CD4-positive, alpha-beta T cell (primary cell): ENCODE results near the gene NOD2. TPM values are rescaled to one million over a fixed set of nuclear protein-coding genes. Genes with fewer than 3 reads are reported as not detected.

Source experiments
- ATAC-seq: fragments of 200-7000 bp; cut with Tn5 transposase; one replicate; pipeline ENCODE4 v1.10.0; 2022; ENCODE audit warnings: mild to moderate bottlenecking; ENCODE audit not compliant: poor library complexity
- CTCF ChIA-PET: fragments of 350-600 bp; sonication (Branson Sonifier 250); formaldehyde crosslinking; loops from one replicate; lab custom pipeline; 2021; ENCODE audit warnings: antibody characterized with exemption, inconsistent platforms; lab: Charles Lee
- POLR2A ChIA-PET: fragments of 350-600 bp; sonication (Branson Sonifier 250); formaldehyde crosslinking; loops from one replicate; lab custom pipeline; 2021; ENCODE audit warnings: antibody characterized with exemption, inconsistent platforms; lab: Charles Lee
- DNase-seq, 14 experiments: peaks; one replicate each; pipeline ENCODE4 v3.0.0-alpha.2; 2013 to 2020; ENCODE audit warnings: mixed read lengths in 2 of 14
- H3K27ac ChIP-seq, 2 donors: one replicate each; pipeline versions ENCODE4 v1.5.1 to v1.7.0; 2013; ENCODE audit warnings: low read length in 2 of 2, low read depth in 1 of 2, mild to moderate bottlenecking in 1 of 2
- H3K27me3 ChIP-seq, 2 experiments: 1 replicate in 1 of 2; 2 replicates in 1 of 2; pipeline versions ENCODE4 v1.6.1 to v1.7.0; 2013; ENCODE audit warnings: low read length in 2 of 2, control low read depth in 1 of 2, mild to moderate bottlenecking in 1 of 2, moderate library complexity in 1 of 2; ENCODE audit not compliant: insufficient read depth in 2 of 2, control insufficient read depth in 1 of 2
- H3K36me3 ChIP-seq: one replicate; pipeline ENCODE4 v1.6.1; 2013; ENCODE audit warnings: low read length, control low read depth; ENCODE audit not compliant: insufficient read depth
- H3K4me1 ChIP-seq: one replicate; pipeline ENCODE4 v1.6.1; 2013; ENCODE audit warnings: low read length, control low read depth; ENCODE audit not compliant: insufficient read depth
- H3K4me3 ChIP-seq: one replicate; pipeline ENCODE4 v1.5.1; 2013; ENCODE audit warnings: mild to moderate bottlenecking, low read length, moderate library complexity
- H3K9me3 ChIP-seq, 2 experiments: 1 replicate in 1 of 2; 2 replicates in 1 of 2; pipeline versions ENCODE4 v1.6.1 to v1.7.0; 2013; ENCODE audit warnings: low read length in 2 of 2, mild to moderate bottlenecking in 2 of 2, control low read depth in 1 of 2, moderate library complexity in 1 of 2; ENCODE audit not compliant: control insufficient read depth in 1 of 2, insufficient read depth in 1 of 2
- H3K27ac Mint-ChIP-seq: one replicate; pipeline ENCODE4 v1.8.0; 2020; ENCODE audit warnings: mixed read lengths
- H3K27me3 Mint-ChIP-seq: one replicate; pipeline ENCODE4 v1.8.0; 2021; ENCODE audit warnings: mixed read lengths
- H3K36me3 Mint-ChIP-seq: one replicate; pipeline ENCODE4 v1.8.0; 2021; ENCODE audit warnings: low read depth, mixed read lengths
- H3K4me1 Mint-ChIP-seq: one replicate; pipeline ENCODE4 v1.8.0; 2021; ENCODE audit warnings: low read depth, mixed read lengths
- H3K4me3 Mint-ChIP-seq: one replicate; pipeline ENCODE4 v1.8.0; 2020; ENCODE audit warnings: mild to moderate bottlenecking, mixed read lengths
- H3K9me3 Mint-ChIP-seq: one replicate; pipeline ENCODE4 v1.8.0; 2020; ENCODE audit warnings: mixed read lengths
- intact Hi-C, 2 experiments: fragments of 100-400 bp; cut with DNase I in 1 of 2; cut with micrococcal nuclease in 1 of 2; formaldehyde crosslinking; loops; one replicate each; pipeline versions ENCODE4 v1.15.1 to v1.9.0; 2023 to 2025; cut with DNase I, micrococcal nuclease
- total RNA-seq, 174 experiments: library from RNA in 2 of 174; stranded (reverse) in 2 of 174; gene quantifications; one replicate each; pipeline ENCODE4 v1.2.3 and lab custom pipeline; 2021 to 2026
- TF ChIP-seq, protein P1 (sequence below): fragments of 200-600 bp; IDR thresholded peaks from one replicate; pipeline ENCODE4 v1.8.0; 2022; ENCODE audit warnings: antibody characterized with exemption, mild to moderate bottlenecking

Gene NOD2
- total RNA-seq, 2 experiments from 2014 or later, result 4.5 to 5.3 TPM

DNA sequence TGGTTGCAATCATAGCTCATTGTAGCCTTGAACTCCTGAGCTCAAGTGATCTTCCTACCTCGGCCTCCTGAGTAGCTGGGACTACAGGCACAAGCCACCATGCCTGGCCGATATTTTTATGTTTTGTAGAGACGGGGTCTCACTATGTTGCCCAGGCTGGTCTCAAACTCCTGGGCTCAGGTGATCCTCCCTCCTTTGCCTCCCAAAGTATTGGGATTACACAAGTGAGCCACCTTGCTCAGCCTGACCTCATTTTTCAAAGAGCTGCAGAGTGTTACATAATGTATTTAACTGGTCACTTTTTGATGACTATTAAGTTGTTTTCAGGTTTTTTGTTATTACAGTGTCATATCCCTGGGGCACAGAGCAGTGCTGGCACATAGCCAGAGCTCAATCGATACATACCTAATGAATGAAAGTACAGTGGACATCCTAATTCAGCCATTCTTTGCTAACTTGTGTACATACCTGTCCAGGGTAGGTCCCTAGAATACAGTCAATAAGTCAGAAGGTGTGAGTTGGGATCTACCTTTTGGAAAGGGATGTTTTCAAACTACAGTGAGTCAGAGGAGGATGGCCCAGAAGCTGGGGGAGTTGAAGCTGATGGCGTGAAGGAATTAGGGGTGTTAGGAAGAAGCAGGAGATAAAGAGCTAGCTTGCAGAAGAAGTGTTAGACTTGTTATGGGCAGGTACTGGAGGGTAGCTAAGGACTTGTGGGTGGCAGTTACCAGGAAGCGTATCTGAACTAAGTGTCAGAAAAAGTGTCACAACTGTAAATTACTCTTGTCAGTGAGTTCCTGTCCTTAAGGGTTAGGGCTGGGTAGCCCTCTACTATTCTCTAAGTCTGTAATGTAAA is 28.4 kb downstream of the NOD2 start:
- intact Hi-C loops, result loop anchor here in 1 of 2 experiments (1.0 kb wide), 1 partner anchor 33 kb away; no protein-coding TSS in a partner anchor
- CTCF ChIA-PET, result interaction anchor here (2.2 kb wide), 1 partner anchor 84 kb away, joined by 9 read pairs; no protein-coding TSS in a partner anchor
- H3K27ac ChIP-seq, result no peak overlapping the region
- peaks cover 33% of the 10 kb centered on the region for H3K4me1 ChIP-seq
- Mint-ChIP-seq H3K27me3 (no peaks in the 10 kb centered on the region), H3K9me3 (peaks cover 10% of the 10 kb centered on the region), H3K4me3 (no peak overlapping the region), H3K27ac (no peak overlapping the region), H3K4me1 (peaks cover 38% of the 10 kb centered on the region), H3K36me3 (peaks cover 34% of the 10 kb centered on the region)
- TF ChIP-seq, protein P1, sequence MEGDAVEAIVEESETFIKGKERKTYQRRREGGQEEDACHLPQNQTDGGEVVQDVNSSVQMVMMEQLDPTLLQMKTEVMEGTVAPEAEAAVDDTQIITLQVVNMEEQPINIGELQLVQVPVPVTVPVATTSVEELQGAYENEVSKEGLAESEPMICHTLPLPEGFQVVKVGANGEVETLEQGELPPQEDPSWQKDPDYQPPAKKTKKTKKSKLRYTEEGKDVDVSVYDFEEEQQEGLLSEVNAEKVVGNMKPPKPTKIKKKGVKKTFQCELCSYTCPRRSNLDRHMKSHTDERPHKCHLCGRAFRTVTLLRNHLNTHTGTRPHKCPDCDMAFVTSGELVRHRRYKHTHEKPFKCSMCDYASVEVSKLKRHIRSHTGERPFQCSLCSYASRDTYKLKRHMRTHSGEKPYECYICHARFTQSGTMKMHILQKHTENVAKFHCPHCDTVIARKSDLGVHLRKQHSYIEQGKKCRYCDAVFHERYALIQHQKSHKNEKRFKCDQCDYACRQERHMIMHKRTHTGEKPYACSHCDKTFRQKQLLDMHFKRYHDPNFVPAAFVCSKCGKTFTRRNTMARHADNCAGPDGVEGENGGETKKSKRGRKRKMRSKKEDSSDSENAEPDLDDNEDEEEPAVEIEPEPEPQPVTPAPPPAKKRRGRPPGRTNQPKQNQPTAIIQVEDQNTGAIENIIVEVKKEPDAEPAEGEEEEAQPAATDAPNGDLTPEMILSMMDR, result no peak
- H3K27me3 ChIP-seq, result no peaks in the 10 kb centered on the region
- H3K36me3 ChIP-seq, result peaks cover 21% of the 10 kb centered on the region
- H3K9me3 ChIP-seq, result peaks cover 0 to 13% of the 10 kb centered on the region in 2 experiments
- ATAC-seq (no peak), DNase-seq (peak in 1 of 14 experiments; percentile 63)
- H3K4me3 ChIP-seq, result no peak overlapping the region
- POLR2A ChIA-PET, result interaction anchor here (0.6 to 1.5 kb wide), 4 partner anchors 20 to 41 kb away, joined by 3 to 10 read pairs (median 3); partner anchors contain the start of genes CYLD and SNX20

GRCh38 chr16:50722405-50722737 is 29.0 kb downstream of the NOD2 start:
- Mint-ChIP-seq H3K27ac (no peak overlapping the region), H3K4me1 (peaks cover 38% of the 10 kb centered on the region), H3K27me3 (no peaks in the 10 kb centered on the region), H3K9me3 (peaks cover 10% of the 10 kb centered on the region), H3K36me3 (peaks cover 34% of the 10 kb centered on the region), H3K4me3 (no peak overlapping the region)
- Histone ChIP-seq H3K27me3 (no peaks in the 10 kb centered on the region), H3K27ac (no peak overlapping the region), H3K36me3 (peaks cover 21% of the 10 kb centered on the region), H3K4me3 (no peak overlapping the region), H3K4me1 (peaks cover 29% of the 10 kb centered on the region), H3K9me3 (peaks cover 0 to 13% of the 10 kb centered on the region in 2 experiments)
- no peak for DNase-seq
- CTCF ChIA-PET, result interaction anchor here (2.2 kb wide), 1 partner anchor 84 kb away, joined by 9 read pairs; no protein-coding TSS in a partner anchor
- intact Hi-C loops, result loop anchor here in 1 of 2 experiments (1.0 kb wide), 1 partner anchor 34 kb away; no protein-coding TSS in a partner anchor
- ATAC-seq, result no peak
- TF ChIP-seq, protein P1, result no peak
- POLR2A ChIA-PET, result interaction anchor here (1.4 kb wide), 1 partner anchor 19 kb away, joined by 10 read pairs; the partner anchor contains the start of gene CYLD

- Histone ChIP-seq H3K4me1 (peaks cover 29% of the 10 kb centered on the region), H3K9me3 (peaks cover 0 to 13% of the 10 kb centered on the region in 2 experiments), H3K27me3 (no peaks in the 10 kb centered on the region), H3K4me3 (no peak overlapping the region), H3K36me3 (peaks cover 21% of the 10 kb centered on the region), H3K27ac (no peak overlapping the region)
- ChIA-PET POLR2A (interaction anchor here (1.4 kb wide), 1 partner anchor 19 kb away, joined by 10 read pairs; the partner anchor contains the start of gene CYLD), CTCF (interaction anchor here (2.2 kb wide), 1 partner anchor 83 kb away, joined by 9 read pairs; no protein-coding TSS in a partner anchor)
- DNase-seq (no peak), ATAC-seq (no peak)
- Mint-ChIP-seq H3K9me3 (peaks cover 10% of the 10 kb centered on the region), H3K4me3 (no peak overlapping the region), H3K27me3 (no peaks in the 10 kb centered on the region), H3K36me3 (peaks cover 34% of the 10 kb centered on the region), H3K27ac (no peak overlapping the region), H3K4me1 (peaks cover 37% of the 10 kb centered on the region)
- TF ChIP-seq, protein P1, result no peak
- intact Hi-C loops, result loop anchor here in 1 of 2 experiments (1.0 kb wide), 1 partner anchor 35 kb away; no protein-coding TSS in a partner anchor
Measured at GRCh38 chr16:50722960-50723359, 29.6 kb downstream of the NOD2 start.
